Suprapubic skin (tissue), 4 donors: ENCODE results near the gene TP53BP2. TPM values are rescaled to one million over a fixed set of nuclear protein-coding genes. Genes with fewer than 3 reads are reported as not detected.
"Not testable (repeated sequence)": the region's sequence is repeated elsewhere in the genome, so short reads cannot be mapped to it uniquely, and the experiment has no call there.

Source experiments
- DNase-seq, 2 donors: peaks; one replicate each; pipeline ENCODE4 v3.0.0-alpha.2; 2019; ENCODE audit warnings: low spot score in 2 of 2
- H3K27ac ChIP-seq: fragments of 200-600 bp; sonication (generic); one replicate; pipeline ENCODE4 v1.5.1; 2019
- H3K27me3 ChIP-seq: fragments of 200-600 bp; sonication (generic); one replicate; pipeline ENCODE4 v1.5.1; 2019
- H3K36me3 ChIP-seq: fragments of 200-600 bp; sonication (generic); one replicate; pipeline ENCODE4 v1.5.1; 2019
- H3K4me1 ChIP-seq: fragments of 200-600 bp; sonication (generic); one replicate; pipeline ENCODE4 v1.5.1; 2019
- H3K4me3 ChIP-seq: fragments of 200-600 bp; sonication (generic); one replicate; pipeline ENCODE4 v1.5.1; 2019; ENCODE audit warnings: mild to moderate bottlenecking
- H3K9me3 ChIP-seq: fragments of 200-600 bp; sonication (generic); one replicate; pipeline ENCODE4 v1.5.1; 2019
- CTCF ChIP-seq, 2 donors: fragments of 200-600 bp in 1 of 2; fragments of 450-650 bp in 1 of 2; sonication (generic) in 1 of 2; IDR thresholded peaks; one replicate each; pipeline ENCODE4 v1.5.1; 2016 to 2019; ENCODE audit warnings: antibody characterized with exemption in 2 of 2, mild to moderate bottlenecking in 1 of 2, moderate library complexity in 1 of 2
- EP300 ChIP-seq: sonication (generic); formaldehyde crosslinking; IDR thresholded peaks from one replicate; pipeline ENCODE4 v1.6.1; 2017; ENCODE audit warnings: antibody characterized with exemption
- POLR2A ChIP-seq, 2 donors: fragments of 450-650 bp; IDR thresholded peaks; one replicate each; pipeline ENCODE4 v1.6.1; 2017; ENCODE audit warnings: antibody characterized with exemption in 2 of 2, mild to moderate bottlenecking in 2 of 2, moderate library complexity in 2 of 2
- POLR2AphosphoS5 ChIP-seq, 3 donors: sonication (generic); formaldehyde crosslinking; IDR thresholded peaks; one replicate each; pipeline ENCODE4 v1.6.1; 2017; ENCODE audit warnings: antibody characterized with exemption in 3 of 3
- WGBS: methylation state at CpG from one replicate; pipeline ENCODE4 v1.1.5; 2018; 5-methylcytosine and 5-hydroxymethylcytosine counted together
- total RNA-seq, 4 donors: library from RNA; depleted of rRNA; stranded (reverse); fragments of >200 nt; gene quantifications; one replicate each; pipeline ENCODE4 v1.1.0, GENCODE V29; 2016

Gene TP53BP2
- total RNA-seq, 4 donors from 2014 or later = 33.2 to 80.5 (median 55.8) TPM

DNA sequence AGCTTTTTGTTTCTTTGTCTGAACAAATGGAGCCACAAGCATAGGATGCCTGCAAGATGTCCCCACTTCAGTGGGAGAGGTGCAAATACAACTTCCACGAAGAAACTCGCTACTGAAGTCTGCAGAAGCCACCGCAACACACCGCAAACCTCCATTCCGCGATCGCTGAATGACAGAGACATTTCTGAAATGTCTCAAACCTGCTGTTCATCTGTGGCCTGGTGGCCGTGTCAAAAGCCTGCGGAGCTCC lies 1.0 kb downstream of the TP53BP2 start:
- DNase-seq = no peak
- Histone ChIP-seq H3K27ac (peak overlapping the region; percentile 99), H3K27me3 (no peaks in the 10 kb centered on the region), H3K36me3 (no peaks in the 10 kb centered on the region), H3K9me3 (no peaks in the 10 kb centered on the region), H3K4me3 (peak overlapping the region; percentile 94), H3K4me1 (peaks cover 39% of the 10 kb centered on the region)
- 0% methylated on average over 9 of the region's 9 CpGs for WGBS
- no peak for TF ChIP-seq EP300

DNA sequence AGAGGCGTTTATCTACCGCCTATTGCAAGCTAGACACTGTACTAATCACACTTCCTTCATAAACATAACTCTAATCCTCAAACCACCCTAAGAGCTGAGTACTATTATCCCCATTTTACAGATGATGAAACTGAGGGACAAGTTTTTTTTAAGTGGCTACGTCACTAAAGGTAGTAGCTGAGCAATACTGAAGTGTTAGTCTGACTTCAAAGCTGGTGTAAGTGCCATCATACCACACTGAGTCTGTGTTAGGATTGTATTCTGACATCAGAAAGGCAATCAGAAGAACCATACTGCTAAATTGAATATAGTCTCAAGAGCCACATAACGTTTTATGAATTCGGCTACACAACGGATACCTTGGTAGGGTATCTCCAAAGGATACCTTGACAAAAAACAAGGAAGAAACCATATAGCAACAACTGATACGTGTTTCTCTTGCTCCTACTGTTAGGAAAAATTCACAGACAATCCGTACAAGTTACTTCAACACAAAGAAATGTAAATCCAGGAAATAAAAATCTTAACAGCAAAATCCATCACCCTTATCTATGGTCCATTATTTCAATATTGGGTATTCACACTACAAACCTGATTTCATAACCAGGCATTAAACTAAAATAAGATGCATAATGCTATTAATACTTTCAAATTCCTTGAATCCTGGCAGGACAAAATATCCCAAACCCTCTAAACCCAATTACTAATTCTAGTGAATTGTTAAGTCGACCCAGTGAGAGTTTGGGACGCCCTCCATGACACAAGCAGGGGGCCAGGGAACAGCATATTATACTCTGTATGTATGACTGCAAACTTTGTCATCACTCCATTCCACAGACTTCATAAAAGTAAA lies 1.6 kb downstream of the TP53BP2 start:
- Histone ChIP-seq H3K9me3 (no peaks in the 10 kb centered on the region), H3K27ac (peak overlapping the region; percentile 99), H3K27me3 (no peaks in the 10 kb centered on the region), H3K4me3 (peak overlapping the region; percentile 94), H3K36me3 (no peaks in the 10 kb centered on the region), H3K4me1 (peaks cover 34% of the 10 kb centered on the region)
- WGBS = 57% methylated on average over 10 of the region's 10 CpGs
- DNase-seq = no peak
- no peak for TF ChIP-seq POLR2AphosphoS5 (IDR thresholded peaks at IDR 0.05)
- no peak for TF ChIP-seq POLR2A (IDR thresholded peaks at IDR 0.05)
- no peak for TF ChIP-seq EP300
- TF ChIP-seq CTCF (IDR thresholded peaks at IDR 0.05) = no peak

DNA sequence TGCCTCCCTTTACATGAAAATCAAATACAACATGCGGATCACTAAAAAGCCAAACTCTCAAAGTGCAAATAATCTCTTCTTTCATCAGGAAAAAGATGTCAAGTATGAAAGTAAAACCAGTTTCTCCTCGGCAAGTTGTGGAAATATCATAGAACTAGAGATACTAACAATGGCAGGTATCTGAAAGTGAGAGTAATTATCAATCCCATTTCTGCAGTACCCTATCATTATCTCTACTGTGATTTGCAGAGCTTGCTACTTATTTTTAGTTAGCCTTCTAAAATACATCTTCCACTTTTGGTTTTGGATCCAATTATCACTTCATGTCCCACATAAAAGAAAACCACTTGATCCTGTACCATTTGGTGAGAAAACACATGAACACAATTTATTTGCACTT lies 3.0 kb downstream of the TP53BP2 start:
- Histone ChIP-seq H3K9me3 (no peaks in the 10 kb centered on the region), H3K27me3 (no peaks in the 10 kb centered on the region), H3K4me3 (no peak overlapping the region), H3K36me3 (no peaks in the 10 kb centered on the region), H3K4me1 (peaks cover 36% of the 10 kb centered on the region), H3K27ac (no peak overlapping the region)
- no peak for TF ChIP-seq POLR2A (IDR thresholded peaks at IDR 0.05)
- no peak for TF ChIP-seq CTCF (IDR thresholded peaks at IDR 0.05)
- TF ChIP-seq EP300 = no peak
- TF ChIP-seq POLR2AphosphoS5 (IDR thresholded peaks at IDR 0.05) = no peak
- WGBS = 70% methylated on average over 2 of the region's 2 CpGs
- no peak for DNase-seq

GRCh38 chr1:223841977-223842623 lies 3.6 kb downstream of the TP53BP2 start:
- not testable (repeated sequence) for DNase-seq, H3K36me3 ChIP-seq, H3K27me3 ChIP-seq, H3K27ac ChIP-seq, H3K4me3 ChIP-seq, H3K9me3 ChIP-seq
- H3K4me1 ChIP-seq = peaks cover 39% of the 10 kb centered on the region
- 91% methylated on average over 13 of the region's 13 CpGs for WGBS

- Histone ChIP-seq H3K4me3 (no peak overlapping the region), H3K4me1 (peaks cover 47% of the 10 kb centered on the region), H3K27me3 (no peaks in the 10 kb centered on the region), H3K9me3 (no peaks in the 10 kb centered on the region), H3K36me3 (no peaks in the 10 kb centered on the region), H3K27ac (no peak overlapping the region)
- TF ChIP-seq POLR2A (IDR thresholded peaks at IDR 0.05) (no peak), CTCF (IDR thresholded peaks at IDR 0.05) (no peak), POLR2AphosphoS5 (IDR thresholded peaks at IDR 0.05) (no peak), EP300 (no peak)
- no peak for DNase-seq
Observed at GRCh38 chr1:223840254-223840653, 5.5 kb downstream of the TP53BP2 start.

DNA sequence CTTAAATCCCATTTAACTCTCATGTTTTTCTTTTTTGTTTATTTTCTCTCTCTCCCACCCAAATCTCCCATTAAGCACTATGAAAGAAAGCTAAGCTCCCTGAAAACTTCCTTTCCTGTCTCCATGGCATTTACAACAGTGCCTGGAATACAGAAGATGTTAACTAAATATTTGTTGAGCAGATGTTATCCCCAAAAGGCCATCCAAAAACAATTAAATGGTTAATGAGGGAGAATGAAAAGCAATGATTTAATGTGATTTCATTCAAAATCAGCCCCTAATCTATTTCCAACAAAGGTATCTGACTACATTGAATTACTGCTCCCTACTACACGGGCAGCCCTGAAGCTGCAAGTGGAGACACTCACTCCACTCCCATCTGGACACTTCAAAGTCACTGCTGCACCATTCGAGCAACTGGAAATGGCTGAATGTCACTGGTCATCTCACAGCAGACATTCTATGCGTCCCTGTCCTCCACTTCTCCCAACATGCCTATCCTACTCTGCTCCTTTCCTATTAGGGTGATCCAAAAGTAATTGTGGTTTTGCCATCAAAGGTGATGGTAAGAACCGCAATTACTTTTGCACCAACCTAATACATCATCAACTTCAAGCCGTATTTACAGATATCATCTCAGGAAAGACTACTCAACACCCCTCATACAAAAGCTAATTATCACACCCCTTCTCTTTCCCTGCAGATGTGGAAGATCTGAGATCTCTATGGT lies 7.5 kb downstream of the TP53BP2 start:
- 85% methylated on average over 5 of the region's 5 CpGs for WGBS
- Histone ChIP-seq H3K27ac (no peak overlapping the region), H3K36me3 (no peaks in the 10 kb centered on the region), H3K27me3 (no peaks in the 10 kb centered on the region), H3K4me3 (no peak overlapping the region), H3K9me3 (no peaks in the 10 kb centered on the region), H3K4me1 (peaks cover 39% of the 10 kb centered on the region)
- DNase-seq = no peak
- TF ChIP-seq CTCF (IDR thresholded peaks at IDR 0.05) = no peak
- no peak for TF ChIP-seq EP300
- no peak for TF ChIP-seq POLR2A (IDR thresholded peaks at IDR 0.05)
- TF ChIP-seq POLR2AphosphoS5 (IDR thresholded peaks at IDR 0.05) = no peak
